A673 (cell line): ENCODE measurements around the gene ALG14. TPM values are rescaled to one million over a fixed set of nuclear protein-coding genes. Genes with fewer than 3 reads are reported as not detected.

Experiments used
- BruUV-seq: library from RNA; stranded (reverse); fragments of 400-500 nt; replicated peaks from 2 replicates; lab custom pipeline; 2021; lab: Mats Ljungman, UMichigan
- CTCF ChIA-PET: fragments of 300-600 bp; sonication (Branson Sonifier 250); formaldehyde crosslinking; loops from one replicate; lab custom pipeline; 2022; ENCODE audit warnings: antibody characterized with exemption; lab: Charles Lee
- POLR2A ChIA-PET: fragments of 300-600 bp; sonication (Branson Sonifier 250); formaldehyde crosslinking; loops from one replicate; lab custom pipeline; 2022; ENCODE audit warnings: antibody characterized with exemption; ENCODE audit not compliant: low non-redundant PET; lab: Charles Lee
- DNase-seq: peaks from one replicate; pipeline ENCODE4 v3.0.0-alpha.2; 2015; ENCODE audit warnings: low spot score
- H3K27ac ChIP-seq: fragments of 200-600 bp; sonication (generic); 2 replicates; pipeline ENCODE4 v1.5.1; 2016; ENCODE audit warnings: mixed run types, low read depth, mild to moderate bottlenecking, mixed read lengths, antibody characterized with exemption, low read length; ENCODE audit not compliant: poor library complexity, severe bottlenecking
- H3K27me3 ChIP-seq: fragments of 200-600 bp; sonication (generic); replicated peaks from 2 replicates; pipeline ENCODE4 v1.6.1; 2017; ENCODE audit warnings: mixed run types, low read depth, mild to moderate bottlenecking, mixed read lengths, antibody characterized with exemption, low read length; ENCODE audit not compliant: insufficient read depth, poor library complexity
- H3K36me3 ChIP-seq: fragments of 200-600 bp; sonication (generic); 2 replicates; pipeline ENCODE4 v1.6.1; 2016; ENCODE audit warnings: mixed run types, mild to moderate bottlenecking, mixed read lengths, antibody characterized with exemption, low read length; ENCODE audit not compliant: insufficient read depth, poor library complexity, severe bottlenecking
- H3K4me1 ChIP-seq: fragments of 200-600 bp; sonication (generic); 2 replicates; pipeline ENCODE4 v1.6.1; 2017; ENCODE audit warnings: mixed run types, mild to moderate bottlenecking, mixed read lengths, antibody characterized with exemption, low read length; ENCODE audit not compliant: insufficient read depth, poor library complexity, severe bottlenecking
- H3K4me3 ChIP-seq: fragments of 200-600 bp; sonication (generic); 2 replicates; pipeline ENCODE4 v1.5.1; 2016; ENCODE audit warnings: low read depth, mixed run types, mild to moderate bottlenecking, mixed read lengths, low read length; ENCODE audit not compliant: poor library complexity, severe bottlenecking
- H3K9me3 ChIP-seq: fragments of 200-600 bp; sonication (generic); 2 replicates; pipeline ENCODE4 v1.6.1; 2016; ENCODE audit warnings: mixed run types, low read depth, mild to moderate bottlenecking, mixed read lengths, antibody characterized with exemption, low read length; ENCODE audit not compliant: poor library complexity, severe bottlenecking
- EZH2 ChIP-seq: fragments of 200-600 bp; sonication (generic); IDR thresholded peaks from 2 replicates; pipeline ENCODE4 v1.6.1; 2017; ENCODE audit warnings: borderline replicate concordance, low read depth, mild to moderate bottlenecking, mixed read lengths, antibody characterized with exemption, low read length; ENCODE audit not compliant: poor library complexity, severe bottlenecking
- intact Hi-C: fragments of 100-400 bp; cut with micrococcal nuclease; formaldehyde crosslinking; loops from one replicate; pipeline ENCODE4 v1.10.0; 2022; ENCODE audit not compliant: unreplicated experiment
- total RNA-seq: library from RNA; stranded (reverse); gene quantifications from 2 replicates; pipeline ENCODE4 v1.2.3, GENCODE V29; 2021
- TF ChIP-seq, protein P1 (sequence below): fragments of 300-800, 200-600 bp; sonication (generic); conservative IDR thresholded peaks from 2 replicates; pipeline ENCODE4 v1.5.1; 2017; ENCODE audit warnings: low read depth, mild to moderate bottlenecking, antibody characterized with exemption, low read length, moderate library complexity, mixed read lengths

The ALG14 gene
- total RNA-seq, 1 experiment from 2014 or later: 11.3 TPM

DNA sequence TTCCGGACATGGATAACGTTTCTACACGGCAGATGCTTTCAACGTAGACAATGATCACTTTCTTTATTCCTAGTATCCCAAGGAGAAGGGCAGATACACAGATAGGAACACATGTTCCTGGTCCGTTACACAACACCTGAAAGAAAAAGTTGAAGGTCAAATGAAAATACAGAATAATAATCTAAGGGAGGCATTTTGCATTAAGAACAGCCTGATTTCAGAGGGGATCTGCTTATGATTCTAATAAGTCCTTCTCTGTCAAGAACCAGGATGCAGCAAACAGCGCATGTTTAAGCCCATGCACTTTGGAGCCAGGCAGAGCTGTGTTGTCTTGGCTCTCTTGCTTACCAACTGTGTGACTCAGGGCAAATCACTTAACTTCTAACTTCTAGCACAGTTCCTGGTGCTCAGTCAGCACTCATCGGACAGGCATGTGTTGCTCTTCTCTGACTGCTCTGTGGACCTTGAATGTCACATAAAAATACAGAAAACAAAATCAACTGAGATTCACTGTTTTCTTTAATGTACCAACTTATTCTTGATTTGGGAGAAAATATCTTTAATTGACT is 89.5 kb downstream of the ALG14 start:
- no peaks in the 10 kb centered on the region for H3K9me3 ChIP-seq
- no peak for DNase-seq
- H3K4me1 ChIP-seq: peaks cover 17% of the 10 kb centered on the region
- no peaks in the 10 kb centered on the region for H3K36me3 ChIP-seq
- intact Hi-C loops: no loop called here
- POLR2A ChIA-PET: no interaction called here
- no peak overlapping the region for H3K4me3 ChIP-seq
- H3K27ac ChIP-seq: no peak overlapping the region
- no TSS peak for BruUV-seq
- TF ChIP-seq, protein P1, sequence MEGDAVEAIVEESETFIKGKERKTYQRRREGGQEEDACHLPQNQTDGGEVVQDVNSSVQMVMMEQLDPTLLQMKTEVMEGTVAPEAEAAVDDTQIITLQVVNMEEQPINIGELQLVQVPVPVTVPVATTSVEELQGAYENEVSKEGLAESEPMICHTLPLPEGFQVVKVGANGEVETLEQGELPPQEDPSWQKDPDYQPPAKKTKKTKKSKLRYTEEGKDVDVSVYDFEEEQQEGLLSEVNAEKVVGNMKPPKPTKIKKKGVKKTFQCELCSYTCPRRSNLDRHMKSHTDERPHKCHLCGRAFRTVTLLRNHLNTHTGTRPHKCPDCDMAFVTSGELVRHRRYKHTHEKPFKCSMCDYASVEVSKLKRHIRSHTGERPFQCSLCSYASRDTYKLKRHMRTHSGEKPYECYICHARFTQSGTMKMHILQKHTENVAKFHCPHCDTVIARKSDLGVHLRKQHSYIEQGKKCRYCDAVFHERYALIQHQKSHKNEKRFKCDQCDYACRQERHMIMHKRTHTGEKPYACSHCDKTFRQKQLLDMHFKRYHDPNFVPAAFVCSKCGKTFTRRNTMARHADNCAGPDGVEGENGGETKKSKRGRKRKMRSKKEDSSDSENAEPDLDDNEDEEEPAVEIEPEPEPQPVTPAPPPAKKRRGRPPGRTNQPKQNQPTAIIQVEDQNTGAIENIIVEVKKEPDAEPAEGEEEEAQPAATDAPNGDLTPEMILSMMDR: no peak
- TF ChIP-seq EZH2: no peak
- no peaks in the 10 kb centered on the region for H3K27me3 ChIP-seq
- CTCF ChIA-PET: no interaction called here

DNA sequence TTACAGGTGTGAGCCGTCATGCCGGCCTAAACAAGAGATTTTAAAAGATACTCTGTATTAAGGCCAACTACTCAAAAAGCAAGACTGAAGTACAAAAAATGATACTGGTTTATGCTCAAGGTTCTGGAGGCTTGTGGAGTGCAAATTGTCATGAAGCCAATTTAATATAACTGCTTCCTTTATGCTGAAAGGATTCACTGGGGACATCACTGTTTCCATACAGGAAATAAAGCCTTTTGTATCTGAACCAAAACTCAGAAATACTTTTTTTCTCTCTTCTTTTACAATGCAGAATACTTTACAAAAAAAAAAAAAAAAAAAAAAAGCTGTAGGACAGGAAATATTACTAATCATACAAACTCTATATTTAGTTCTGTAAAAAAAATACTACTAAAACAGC is 90.4 kb downstream of the ALG14 start:
- no TSS peak for BruUV-seq
- Histone ChIP-seq H3K4me1 (peaks cover 17% of the 10 kb centered on the region), H3K9me3 (no peaks in the 10 kb centered on the region), H3K36me3 (no peaks in the 10 kb centered on the region), H3K27me3 (no peaks in the 10 kb centered on the region), H3K4me3 (no peak overlapping the region), H3K27ac (no peak overlapping the region)
- intact Hi-C loops: no loop called here
- peak; percentile 31 for DNase-seq
- no peak for TF ChIP-seq EZH2
- TF ChIP-seq, protein P1: no peak
- ChIA-PET CTCF (no interaction called here), POLR2A (interaction anchor here (0.7 kb wide), 1 partner anchor 39 kb away, joined by 13 read pairs; no protein-coding TSS in a partner anchor)

DNA sequence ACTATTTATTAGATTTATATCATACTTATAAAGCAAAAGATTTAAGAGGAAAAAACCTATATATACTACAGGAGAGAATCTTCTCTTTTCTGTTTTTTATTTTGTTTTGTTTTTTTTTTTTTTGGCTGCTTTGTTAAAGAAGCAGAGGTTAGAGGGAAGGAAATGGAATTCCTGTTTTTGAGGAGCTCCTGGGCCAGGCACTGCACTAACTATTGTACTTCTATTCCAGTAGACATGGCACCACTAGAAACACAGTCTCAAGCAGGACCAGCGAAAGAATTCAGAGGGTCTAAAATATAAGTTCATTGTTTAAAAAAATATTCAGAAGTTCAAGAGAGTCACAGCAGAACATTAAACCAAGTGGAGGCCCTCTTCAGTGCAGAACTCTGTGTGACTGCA is 91.2 kb downstream of the ALG14 start:
- CTCF ChIA-PET: no interaction called here
- BruUV-seq: no TSS peak
- Histone ChIP-seq H3K4me1 (peaks cover 17% of the 10 kb centered on the region), H3K4me3 (no peak overlapping the region), H3K27ac (no peak overlapping the region), H3K27me3 (no peaks in the 10 kb centered on the region), H3K9me3 (no peaks in the 10 kb centered on the region), H3K36me3 (no peaks in the 10 kb centered on the region)
- no peak for TF ChIP-seq EZH2
- TF ChIP-seq, protein P1: no peak
- intact Hi-C loops: no loop called here
- POLR2A ChIA-PET: no interaction called here
- DNase-seq: no peak
